ENCODE results near the gene LSAMP.
"Not testable (repeated sequence)": the region's sequence is repeated elsewhere in the genome, so short reads cannot be mapped to it uniquely, and the experiment has no call there.

Gene LSAMP

GRCh38 chr3:116084999-116085791 is 360.1 kb downstream of the LSAMP start:
- no peak for DNase-seq

- DNase-seq: no peak
These were observed 361.6 kb downstream of the LSAMP start for GRCh38 chr3:116083683-116084082.

- DNase-seq: no peak
These were observed 366.7 kb downstream of the LSAMP start for GRCh38 chr3:116078561-116078960.

GRCh38 chr3:116077557-116077956 is 367.7 kb downstream of the LSAMP start:
- DNase-seq: no peak

GRCh38 chr3:116077059-116077458 is 368.2 kb downstream of the LSAMP start:
- no peak for DNase-seq

- DNase-seq: not testable (repeated sequence)
These were observed 374.6 kb downstream of the LSAMP start for GRCh38 chr3:116070516-116071278.

- DNase-seq: no peak
These were observed 375.2 kb downstream of the LSAMP start for GRCh38 chr3:116070061-116070460.

- DNase-seq: no peak
These were observed 376.3 kb downstream of the LSAMP start for GRCh38 chr3:116069024-116069423.

GRCh38 chr3:116067326-116067725 is 378.0 kb downstream of the LSAMP start:
- DNase-seq: no peak

GRCh38 chr3:116065501-116065900 is 379.8 kb downstream of the LSAMP start:
- DNase-seq: no peak

GRCh38 chr3:116064646-116065045 is 380.6 kb downstream of the LSAMP start:
- DNase-seq: no peak

GRCh38 chr3:116059421-116060096 is 385.7 kb downstream of the LSAMP start:
- DNase-seq: peak; percentile 58

- no peak for DNase-seq
These were observed 386.4 kb downstream of the LSAMP start for GRCh38 chr3:116058844-116059243.

- DNase-seq: no peak
These were observed 387.8 kb downstream of the LSAMP start for GRCh38 chr3:116057400-116058006.

GRCh38 chr3:116056280-116056679 is 389.0 kb downstream of the LSAMP start:
- no peak for DNase-seq

- no peak for DNase-seq
These were observed 392.3 kb downstream of the LSAMP start for GRCh38 chr3:116053017-116053416.

- DNase-seq: no peak
These were observed 392.7 kb downstream of the LSAMP start for GRCh38 chr3:116052602-116053001.

GRCh38 chr3:116051586-116051985 is 393.7 kb downstream of the LSAMP start:
- no peak for DNase-seq

GRCh38 chr3:116051040-116051439 is 394.2 kb downstream of the LSAMP start:
- DNase-seq: no peak

GRCh38 chr3:116050311-116050915 is 394.9 kb downstream of the LSAMP start:
- DNase-seq: no peak

GRCh38 chr3:116048991-116049390 is 396.3 kb downstream of the LSAMP start:
- DNase-seq: no peak

- no peak for DNase-seq
These were observed 398.9 kb downstream of the LSAMP start for GRCh38 chr3:116046350-116046749.

GRCh38 chr3:116045314-116045713 is 400.0 kb downstream of the LSAMP start:
- no peak for DNase-seq

Measured in T1000 (cell line).